SHP77 (cell line): ENCODE measurements around the gene MROH7.

Experiments used
- DNase-seq, 2 experiments: peaks; one replicate each; lab custom pipeline; 2025; lab: John Stamatoyannopoulos, UW

The MROH7 gene

DNA sequence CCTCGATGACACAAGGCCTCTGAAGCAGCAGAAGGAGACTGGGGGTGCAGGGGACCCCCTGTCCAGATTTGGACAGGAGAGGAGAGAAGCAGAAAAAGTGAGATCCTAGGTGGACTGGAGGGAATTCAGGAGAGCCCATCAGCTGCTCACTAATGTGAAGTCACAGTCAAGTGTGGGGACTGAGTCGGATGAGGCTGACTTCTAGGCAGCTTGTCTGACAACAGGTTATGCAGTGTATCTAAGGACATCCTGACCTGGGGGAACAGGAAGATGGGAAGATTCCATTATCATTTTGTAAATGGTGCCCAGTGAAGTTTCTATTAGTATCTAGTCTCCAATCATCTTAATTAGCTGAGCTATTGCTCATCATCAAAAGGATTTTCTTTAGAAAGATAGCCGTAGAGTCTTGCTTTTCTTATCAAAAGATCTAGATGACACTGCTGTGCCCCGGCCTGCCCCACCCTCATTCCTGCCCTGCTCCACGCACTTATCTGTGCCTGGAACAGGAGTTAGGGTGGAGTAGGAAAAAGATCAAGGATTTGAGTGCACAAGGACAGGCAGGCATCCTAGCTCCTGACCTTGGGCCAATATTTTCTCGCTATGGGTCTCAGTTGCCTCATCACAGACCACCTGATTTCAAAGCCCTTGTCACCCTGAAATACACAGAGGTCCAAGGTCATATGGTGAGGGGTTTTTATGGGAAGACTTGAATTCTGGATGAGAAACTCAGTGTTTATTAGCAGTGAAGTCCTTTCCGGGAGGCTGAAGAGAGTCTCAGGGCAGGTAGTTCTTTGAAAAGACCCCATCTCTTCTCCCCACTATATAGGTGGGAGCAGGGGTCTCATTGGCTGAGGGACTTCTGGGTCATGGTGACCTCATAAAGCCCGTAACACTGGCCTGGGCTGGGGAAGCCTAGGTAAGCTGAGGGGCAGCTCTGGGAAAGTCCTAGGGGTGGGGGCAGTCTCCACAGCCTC is at the start of gene MROH7:
Gene MROH7, plus strand, starts transcription at position 924 of the 974 bp plus-strand sequence. CDS start 11,141 bp downstream, outside the sequence.
- no peak for DNase-seq

DNA sequence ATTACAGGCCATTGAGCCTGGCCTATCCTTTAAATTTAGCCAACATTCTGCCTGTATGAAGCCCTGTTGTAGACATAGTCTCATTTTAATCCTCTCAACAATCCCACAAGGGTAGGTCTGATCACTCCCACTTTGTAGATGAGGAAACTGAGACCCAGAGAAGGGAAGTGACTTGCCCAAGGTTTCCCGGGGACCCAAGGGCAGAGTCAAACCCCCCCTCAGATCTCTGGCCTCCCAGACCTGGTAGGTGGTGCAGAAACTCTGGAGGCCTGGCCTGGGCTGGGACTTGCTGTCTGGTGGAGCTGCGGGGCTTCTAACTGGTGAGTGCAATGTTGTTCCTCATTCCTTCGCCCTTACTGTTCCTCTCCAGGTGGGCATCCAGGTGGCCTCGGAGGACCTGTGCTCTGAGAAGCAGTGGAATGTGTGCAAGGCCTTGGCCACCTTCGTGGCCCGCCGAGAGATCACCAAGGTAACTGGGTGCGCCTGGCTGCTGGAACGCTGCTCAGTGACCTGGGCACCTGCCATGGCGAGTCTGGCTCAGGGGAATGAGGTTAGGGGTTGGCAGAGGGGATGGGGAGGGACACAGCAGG is 47.9 kb upstream of the MROH7 start:
- no peak for DNase-seq

- no peak for DNase-seq
Observed at GRCh38 chr1:54594463-54594862, 47.1 kb upstream of the MROH7 start.

DNA sequence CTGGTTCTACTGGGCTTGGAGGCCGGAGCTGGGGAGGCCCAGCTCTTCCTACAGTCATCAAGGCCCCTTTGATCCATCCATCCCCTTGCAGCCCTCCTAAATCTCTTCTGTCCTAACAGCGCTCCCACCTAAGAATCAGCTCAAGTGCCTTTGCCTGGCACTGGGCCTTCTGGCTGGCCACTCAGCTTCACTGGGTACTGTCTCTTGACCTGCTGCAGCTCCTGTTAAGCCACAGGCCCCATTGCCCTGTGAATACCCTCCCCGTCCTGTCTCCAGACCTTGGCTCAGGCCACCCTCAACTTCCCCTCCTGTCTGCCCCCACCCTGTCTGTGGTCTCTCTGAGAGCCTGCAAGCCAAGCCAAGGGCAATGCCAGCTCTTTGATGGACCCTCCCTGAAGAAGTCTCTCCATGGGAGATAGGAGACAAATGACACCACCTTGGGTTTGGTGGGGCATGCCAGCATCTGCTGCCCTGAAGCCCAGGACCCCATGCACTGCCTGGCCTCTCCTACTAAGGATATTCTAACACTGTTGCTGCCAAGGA is 45.6 kb upstream of the MROH7 start:
- DNase-seq, result no peak

- no peak for DNase-seq
Observed at GRCh38 chr1:54596756-54597155, 44.8 kb upstream of the MROH7 start.

DNA sequence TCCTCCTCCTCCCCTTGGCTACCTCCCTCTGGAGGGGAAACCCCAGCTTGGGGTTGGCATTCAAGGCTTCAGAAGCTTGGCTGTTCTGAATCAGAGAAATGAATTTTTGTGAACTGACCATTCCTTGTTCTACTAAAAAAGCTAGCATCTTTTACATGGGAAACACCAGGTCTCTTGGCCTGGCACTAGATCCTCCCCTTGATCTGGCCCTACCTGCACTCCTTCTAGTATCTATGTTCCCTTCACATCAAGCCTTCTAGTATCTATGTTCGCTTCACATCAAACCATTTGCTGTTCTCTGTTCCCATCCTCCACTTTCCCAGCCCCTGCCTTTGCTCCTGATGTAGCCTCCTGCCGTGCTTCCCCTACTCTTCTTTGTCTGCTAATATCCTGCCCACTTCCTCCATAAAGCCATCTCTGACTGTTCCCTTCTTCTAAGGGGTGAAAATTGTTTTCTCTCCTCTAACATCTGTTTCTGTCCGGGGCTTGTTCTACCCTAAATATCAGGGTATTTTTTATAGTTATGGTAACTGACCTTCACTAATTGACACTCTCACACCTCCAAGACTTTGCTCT is 44.0 kb upstream of the MROH7 start:
- DNase-seq, result no peak

DNA sequence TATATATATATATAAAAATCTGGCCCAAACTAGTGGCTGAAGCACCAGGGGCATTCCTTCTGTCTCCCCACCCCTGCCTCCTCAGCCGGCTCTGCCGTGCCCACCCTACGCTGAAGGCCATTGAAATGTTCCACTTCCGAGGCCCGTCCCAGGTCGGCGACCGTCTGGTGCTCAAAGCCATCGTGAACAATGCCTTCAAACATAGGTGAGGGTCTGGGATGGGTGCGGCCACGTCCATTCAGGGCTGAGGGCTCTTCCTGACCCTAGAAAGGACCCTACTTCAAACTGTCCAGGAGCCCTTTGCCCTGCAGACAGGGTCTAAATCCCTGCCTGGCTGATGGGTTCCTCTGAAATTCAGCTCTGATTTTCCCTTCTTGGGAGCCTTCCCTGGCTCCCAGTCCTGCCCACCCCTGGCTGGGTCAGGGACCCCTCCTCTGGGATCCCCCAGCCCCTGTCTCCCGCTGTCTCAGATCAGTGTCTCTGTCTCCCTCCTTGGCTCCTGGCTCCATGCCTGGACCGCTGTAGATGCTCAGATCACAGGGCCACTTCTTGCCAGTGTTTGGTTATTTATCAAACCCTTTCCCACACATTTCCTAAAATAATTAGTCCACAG is 42.3 kb upstream of the MROH7 start:
- no peak for DNase-seq

DNA sequence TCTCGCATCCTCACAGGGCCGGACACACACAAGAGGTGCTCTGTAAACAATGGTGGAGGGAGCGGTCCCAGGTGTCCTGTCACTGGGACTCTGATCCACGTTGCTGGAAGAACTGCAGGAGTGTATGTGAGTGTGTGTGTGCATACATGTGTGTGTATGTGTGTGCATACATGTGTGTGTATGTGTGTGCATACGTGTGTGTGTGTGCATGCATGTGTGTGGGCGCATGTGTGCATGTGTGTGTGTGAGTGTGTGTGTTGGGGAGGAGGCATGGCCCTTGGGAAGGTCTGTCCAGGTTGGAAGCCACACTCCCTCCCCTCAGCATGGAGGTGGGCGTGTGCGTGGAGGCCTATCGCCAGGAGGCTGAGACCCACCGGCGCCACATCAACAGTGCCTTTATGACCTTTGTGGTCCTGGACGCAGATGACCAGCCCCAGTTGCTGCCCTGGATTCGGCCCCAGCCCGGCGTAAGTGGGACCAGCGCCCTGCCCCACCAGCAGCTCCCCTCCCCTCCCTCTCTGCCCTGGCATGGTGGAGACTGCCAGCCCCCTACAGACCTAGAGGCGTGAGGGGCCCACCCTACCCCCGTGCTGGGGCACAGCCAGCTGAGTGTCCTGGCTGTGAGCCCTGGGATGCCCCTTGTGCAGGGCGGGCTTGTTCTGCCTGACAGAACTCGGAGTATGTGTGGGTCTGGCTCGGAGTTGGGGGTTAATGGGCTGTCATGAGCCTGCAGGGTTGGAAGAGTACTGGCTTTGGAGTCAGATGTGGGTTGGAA is 40.5 kb upstream of the MROH7 start:
- DNase-seq, result no peak

DNA sequence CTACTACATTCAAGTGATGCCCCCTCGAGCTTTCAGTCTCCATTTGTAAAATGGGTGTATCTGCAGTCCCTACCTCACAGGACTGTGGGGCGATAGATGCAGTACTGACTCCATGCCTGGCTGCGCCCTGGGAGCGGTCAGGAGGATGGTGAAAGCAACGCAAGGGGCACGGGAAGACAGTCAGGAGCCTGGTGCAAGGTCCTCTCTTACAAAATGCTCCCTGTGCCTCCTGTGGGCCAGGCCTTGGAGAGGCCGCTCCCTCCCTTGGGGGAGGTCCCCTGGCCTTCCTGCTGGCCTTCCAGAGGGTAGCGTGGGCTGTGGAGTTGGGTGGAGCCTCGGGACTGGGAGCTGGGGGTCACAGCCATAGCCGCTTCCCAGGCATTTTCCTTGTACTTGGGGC is 39.9 kb upstream of the MROH7 start:
- DNase-seq, result no peak

DNA sequence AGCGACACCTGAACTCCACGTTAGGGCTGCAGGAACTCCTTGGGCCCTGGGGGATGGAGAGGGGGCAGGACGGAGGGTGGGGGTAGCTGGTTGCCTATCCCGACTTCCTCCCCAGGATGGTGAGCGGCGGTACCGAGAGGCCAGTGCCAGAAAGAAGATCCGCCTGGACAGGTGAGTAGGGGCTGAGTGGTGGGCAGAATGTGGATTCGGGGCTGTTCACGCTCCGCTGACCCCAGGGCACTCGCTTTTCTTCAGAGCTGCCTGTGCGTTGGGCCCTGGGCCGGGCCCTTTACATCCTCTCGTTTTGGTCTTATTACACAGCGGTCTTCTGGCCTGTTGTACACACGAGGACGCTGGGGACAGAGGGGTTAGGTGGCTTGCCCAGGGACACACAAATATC is 39.0 kb upstream of the MROH7 start:
- no peak for DNase-seq

DNA sequence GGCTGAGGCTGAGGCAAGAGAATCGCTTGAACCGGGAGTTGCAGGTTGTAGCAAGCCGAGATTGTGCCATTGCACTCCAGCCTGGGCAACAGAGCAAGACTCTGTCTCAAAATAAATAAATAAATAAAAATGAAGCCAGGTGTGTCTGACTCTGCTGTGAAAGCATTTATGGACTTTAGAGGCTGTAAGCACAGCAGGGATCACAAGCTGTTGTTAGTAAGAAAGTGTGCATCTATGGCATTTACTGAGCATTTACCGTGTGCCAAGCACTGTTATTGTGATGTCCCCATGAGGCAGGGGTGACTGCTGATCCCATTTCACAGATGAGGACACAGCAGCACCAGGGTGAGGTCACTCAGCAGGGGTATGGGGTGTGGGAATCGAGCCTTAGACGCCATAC is 38.3 kb upstream of the MROH7 start:
- no peak for DNase-seq

- no peak for DNase-seq
Observed at GRCh38 chr1:54604051-54604450, 37.5 kb upstream of the MROH7 start.

GRCh38 chr1:54604572-54605370 is 36.8 kb upstream of the MROH7 start:
- DNase-seq, result peak; percentile 48 to 77

GRCh38 chr1:54606096-54606989 is 35.2 kb upstream of the MROH7 start:
- DNase-seq, result peak in 1 of 2 experiments; percentile 31

DNA sequence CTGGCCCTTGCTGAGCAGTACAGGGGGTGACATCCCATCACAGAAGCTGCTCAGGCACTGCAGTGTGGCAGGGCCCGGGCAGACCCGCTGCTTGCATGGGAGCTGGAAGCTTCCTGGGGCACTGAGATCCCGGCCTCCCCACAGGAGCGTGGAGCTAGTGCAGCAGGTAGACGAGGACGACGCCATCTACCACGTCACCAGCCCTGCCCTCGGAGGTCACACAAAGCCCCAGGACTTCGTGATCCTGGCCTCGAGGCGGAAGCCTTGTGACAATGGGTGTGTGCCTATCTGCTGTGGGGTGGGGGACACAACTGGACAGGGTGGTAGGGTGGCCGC is 34.6 kb upstream of the MROH7 start:
- no peak for DNase-seq

- DNase-seq, result no peak
Observed at GRCh38 chr1:54607821-54608565, 33.6 kb upstream of the MROH7 start.

GRCh38 chr1:54608566-54609230 is 32.9 kb upstream of the MROH7 start:
- no peak for DNase-seq

DNA sequence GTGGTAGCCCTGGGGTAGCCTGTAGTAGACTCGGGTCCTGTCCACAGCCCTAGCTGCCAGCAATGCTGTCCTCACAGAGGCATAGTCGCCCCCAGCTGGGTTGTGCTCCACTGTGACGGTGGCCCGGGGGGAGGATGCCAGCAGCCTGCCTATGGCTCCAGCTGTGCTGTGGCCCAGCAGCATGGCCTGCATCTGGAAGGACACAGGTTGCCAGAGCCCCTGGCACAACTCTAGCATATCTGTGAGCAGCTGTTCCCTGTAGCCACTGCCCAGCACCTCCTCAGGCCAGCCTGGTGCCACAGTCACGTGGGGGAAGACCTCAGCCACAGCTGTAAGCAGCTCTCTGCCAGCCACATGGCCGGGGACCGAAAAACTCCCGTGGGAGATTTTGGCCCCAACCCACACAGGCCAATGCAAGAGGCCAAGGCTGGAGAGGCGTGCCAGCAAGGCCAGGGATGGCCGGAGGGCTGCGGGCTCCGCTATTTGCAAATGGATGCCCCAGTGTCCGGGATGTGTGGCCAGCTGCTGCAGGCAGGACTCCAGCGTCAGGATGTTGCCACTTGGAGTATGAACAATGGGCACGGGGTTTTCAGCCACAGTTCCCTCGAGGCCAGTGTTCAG is 32.2 kb upstream of the MROH7 start:
- peak in 1 of 2 experiments; percentile 30 for DNase-seq
